Loucy (cell line): Measurements from ENCODE around the gene HDC.

Source experiments
- H2AFZ ChIP-seq: fragments of 200-600 bp; sonication (generic); 2 replicates; pipeline ENCODE4 v1.6.0; 2016; ENCODE audit warnings: antibody characterized with exemption, mild to moderate bottlenecking, low read length, moderate library complexity
- H3F3A ChIP-seq: fragments of 200-600 bp; 2 replicates; pipeline ENCODE4 v1.6.0; 2016; ENCODE audit warnings: antibody characterized with exemption, low read depth, mild to moderate bottlenecking
- H3K27me3 ChIP-seq: fragments of 200-600 bp; sonication (generic); 2 replicates; pipeline ENCODE4 v1.6.1; 2014; ENCODE audit warnings: low read length, mild to moderate bottlenecking; ENCODE audit not compliant: insufficient read depth, poor library complexity, severe bottlenecking
- H3K36me3 ChIP-seq: fragments of 200-600 bp; sonication (generic); 2 replicates; pipeline ENCODE4 v1.6.1; 2016; ENCODE audit warnings: low read length; ENCODE audit not compliant: insufficient read depth
- H3K4me1 ChIP-seq: fragments of 200-600 bp; sonication (generic); 2 replicates; pipeline ENCODE4 v1.5.1; 2014; ENCODE audit warnings: low read length, mild to moderate bottlenecking; ENCODE audit not compliant: insufficient read depth, poor library complexity, severe bottlenecking
- H3K4me2 ChIP-seq: fragments of 200-600 bp; sonication (generic); 2 replicates; pipeline ENCODE4 v1.6.0; 2014; ENCODE audit warnings: antibody characterized with exemption, low read length, low read depth, mild to moderate bottlenecking; ENCODE audit not compliant: poor library complexity, severe bottlenecking
- H3K4me3 ChIP-seq: fragments of 200-600 bp; sonication (generic); 2 replicates; pipeline ENCODE4 v1.5.1; 2014; ENCODE audit warnings: low read length, mild to moderate bottlenecking, mixed read lengths; ENCODE audit not compliant: poor library complexity, severe bottlenecking
- H3K79me2 ChIP-seq: fragments of 200-600 bp; sonication (generic); 2 replicates; pipeline ENCODE4 v1.6.1; 2014; ENCODE audit warnings: low read length; ENCODE audit not compliant: insufficient read depth
- H3K9ac ChIP-seq: fragments of 200-600 bp; sonication (generic); 2 replicates; pipeline ENCODE4 v1.6.0; 2014; ENCODE audit warnings: mild to moderate bottlenecking, low read depth, low read length, moderate library complexity; ENCODE audit not compliant: poor library complexity, severe bottlenecking
- H3K9me2 ChIP-seq: fragments of 200-600 bp; sonication (generic); replicated peaks from 2 replicates; pipeline ENCODE4 v1.6.1; 2016; ENCODE audit warnings: low read depth, low read length, mixed read lengths
- H3K9me3 ChIP-seq: fragments of 200-600 bp; sonication (generic); 2 replicates; pipeline ENCODE4 v1.6.1; 2014; ENCODE audit warnings: mild to moderate bottlenecking, antibody characterized with exemption, low read length, low read depth; ENCODE audit not compliant: insufficient read depth
- H4K20me1 ChIP-seq: fragments of 200-600 bp; sonication (generic); 2 replicates; pipeline ENCODE4 v1.6.0; 2014; ENCODE audit warnings: antibody characterized with exemption, low read length, mild to moderate bottlenecking; ENCODE audit not compliant: insufficient read depth, poor library complexity, severe bottlenecking
- EZH2phosphoT487 ChIP-seq: fragments of 200-600 bp; IDR thresholded peaks from 2 replicates; pipeline ENCODE4 v1.6.1; 2018; ENCODE audit warnings: antibody characterized with exemption, mild to moderate bottlenecking, moderate library complexity, borderline replicate concordance
- TF ChIP-seq, protein P1 (sequence below): fragments of 200-600 bp; sonication (generic); conservative IDR thresholded peaks from 2 replicates; pipeline ENCODE4 v1.5.1; 2014; ENCODE audit warnings: mild to moderate bottlenecking, antibody characterized with exemption, low read length

Gene HDC

DNA sequence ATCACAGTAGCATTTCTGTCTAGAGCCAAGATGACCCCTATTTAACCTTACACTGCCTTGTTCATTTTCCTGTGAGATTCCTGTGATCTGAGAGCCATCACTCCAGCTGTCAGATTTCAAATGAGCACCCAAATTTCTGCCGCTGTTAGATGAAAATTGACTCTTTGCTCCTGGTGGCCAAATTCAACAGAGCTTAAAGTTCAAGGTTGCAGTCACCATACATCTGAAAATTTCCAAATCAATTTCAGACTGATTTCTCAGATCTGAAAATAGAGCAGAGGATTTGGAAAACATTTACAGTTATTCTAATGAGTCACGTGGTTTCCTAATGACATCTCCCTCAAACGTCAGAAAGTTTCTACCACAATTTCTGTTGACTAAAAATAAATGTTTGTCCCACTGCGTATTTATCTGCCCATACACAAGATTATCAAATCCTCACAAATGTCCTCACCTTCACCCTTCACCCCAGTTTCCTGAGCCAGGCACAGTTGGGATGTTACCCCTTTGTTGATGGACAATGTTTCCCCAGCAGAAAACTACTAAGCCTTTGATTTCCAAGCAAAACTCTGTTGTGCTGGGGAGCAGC is 16.4 kb downstream of the HDC start:
- H3K4me1 ChIP-seq: peaks cover 43% of the 10 kb centered on the region
- TF ChIP-seq, protein P1, sequence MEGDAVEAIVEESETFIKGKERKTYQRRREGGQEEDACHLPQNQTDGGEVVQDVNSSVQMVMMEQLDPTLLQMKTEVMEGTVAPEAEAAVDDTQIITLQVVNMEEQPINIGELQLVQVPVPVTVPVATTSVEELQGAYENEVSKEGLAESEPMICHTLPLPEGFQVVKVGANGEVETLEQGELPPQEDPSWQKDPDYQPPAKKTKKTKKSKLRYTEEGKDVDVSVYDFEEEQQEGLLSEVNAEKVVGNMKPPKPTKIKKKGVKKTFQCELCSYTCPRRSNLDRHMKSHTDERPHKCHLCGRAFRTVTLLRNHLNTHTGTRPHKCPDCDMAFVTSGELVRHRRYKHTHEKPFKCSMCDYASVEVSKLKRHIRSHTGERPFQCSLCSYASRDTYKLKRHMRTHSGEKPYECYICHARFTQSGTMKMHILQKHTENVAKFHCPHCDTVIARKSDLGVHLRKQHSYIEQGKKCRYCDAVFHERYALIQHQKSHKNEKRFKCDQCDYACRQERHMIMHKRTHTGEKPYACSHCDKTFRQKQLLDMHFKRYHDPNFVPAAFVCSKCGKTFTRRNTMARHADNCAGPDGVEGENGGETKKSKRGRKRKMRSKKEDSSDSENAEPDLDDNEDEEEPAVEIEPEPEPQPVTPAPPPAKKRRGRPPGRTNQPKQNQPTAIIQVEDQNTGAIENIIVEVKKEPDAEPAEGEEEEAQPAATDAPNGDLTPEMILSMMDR: no peak
- no peak for TF ChIP-seq EZH2phosphoT487
- H3K4me3 ChIP-seq: no peak overlapping the region
- H3F3A ChIP-seq: no peaks in the 10 kb centered on the region
- H3K36me3 ChIP-seq: no peaks in the 10 kb centered on the region
- peak overlapping the region; percentile 31 for H3K4me2 ChIP-seq
- H3K27me3 ChIP-seq: no peaks in the 10 kb centered on the region
- H3K79me2 ChIP-seq: no peaks in the 10 kb centered on the region
- no peaks in the 10 kb centered on the region for H4K20me1 ChIP-seq
- H2AFZ ChIP-seq: peak overlapping the region; percentile 14; the same call in 1 of the 2 replicates
- no peaks in the 10 kb centered on the region for H3K9me3 ChIP-seq
- H3K9me2 ChIP-seq: no peaks in the 10 kb centered on the region
- peak overlapping the region; percentile 67 for H3K9ac ChIP-seq

DNA sequence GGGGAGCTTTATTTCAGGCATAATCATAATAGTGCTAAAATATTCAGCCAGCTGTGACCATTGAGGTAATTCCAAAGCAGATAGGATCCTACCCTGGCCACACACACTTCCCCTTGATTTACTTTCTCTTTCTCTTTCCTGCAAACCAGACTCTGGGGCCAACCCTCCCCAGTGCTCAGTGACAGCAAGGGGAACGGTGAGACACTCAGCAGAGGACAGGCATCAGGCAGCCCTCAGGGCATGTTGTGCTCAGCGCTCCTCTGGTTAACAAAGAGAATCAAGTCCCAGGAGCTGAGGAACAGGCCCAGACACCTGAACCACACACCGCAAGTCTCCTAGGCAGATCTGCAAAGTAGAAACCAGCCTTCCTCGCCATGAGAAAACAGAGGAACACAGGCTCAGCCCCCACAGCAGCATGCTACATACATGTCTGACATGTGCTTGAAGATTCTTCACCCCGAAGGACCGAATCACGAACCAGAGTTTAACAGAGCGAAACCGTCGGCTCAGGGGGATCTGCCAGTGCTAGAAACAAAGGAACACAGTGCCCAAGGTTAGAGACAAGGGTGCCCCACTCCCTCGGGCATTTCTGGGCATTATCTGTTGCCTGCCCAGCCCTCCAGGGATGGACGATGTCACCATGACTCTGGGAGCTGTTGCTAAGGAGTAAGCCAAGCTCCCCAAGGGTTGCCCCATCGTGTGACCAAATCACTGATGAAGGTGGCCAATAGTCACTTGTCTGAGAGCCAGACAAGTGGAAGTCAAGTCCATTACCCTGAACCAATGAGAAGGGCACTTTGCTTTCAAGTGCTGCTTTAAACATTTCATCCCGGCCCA is 17.5 kb downstream of the HDC start:
- Histone ChIP-seq H3K4me2 (peak overlapping the region; percentile 59), H4K20me1 (no peaks in the 10 kb centered on the region), H3K79me2 (no peaks in the 10 kb centered on the region), H3K4me1 (peaks cover 38% of the 10 kb centered on the region), H3K9me2 (no peaks in the 10 kb centered on the region), H3K36me3 (no peaks in the 10 kb centered on the region), H3K9me3 (no peaks in the 10 kb centered on the region), H2AFZ (peak overlapping the region; percentile 65), H3F3A (no peaks in the 10 kb centered on the region), H3K9ac (peak overlapping the region; percentile 67), H3K27me3 (no peaks in the 10 kb centered on the region), H3K4me3 (peak overlapping the region; percentile 49)
- TF ChIP-seq EZH2phosphoT487: no peak
- TF ChIP-seq, protein P1: no peak

DNA sequence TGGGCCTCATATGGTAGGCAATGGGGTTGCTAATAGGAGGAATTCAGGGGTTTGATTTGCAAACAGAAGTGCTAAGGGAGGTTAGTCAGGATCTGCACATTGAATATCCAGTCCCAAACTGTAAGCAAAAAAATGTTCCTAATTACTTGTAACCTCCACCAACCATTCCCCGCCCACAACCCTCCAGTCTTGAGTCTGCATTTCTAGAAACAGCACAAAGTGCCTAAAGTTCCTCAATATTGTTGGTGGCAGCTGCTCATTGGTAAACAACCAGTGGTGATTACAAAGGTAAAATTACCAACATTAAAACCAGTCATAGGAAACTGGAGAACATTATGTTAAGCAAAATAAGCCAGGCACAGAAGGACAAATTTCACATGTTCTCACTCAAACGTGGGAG is 18.9 kb downstream of the HDC start:
- no peak overlapping the region for H3K9ac ChIP-seq
- no peak for TF ChIP-seq EZH2phosphoT487
- TF ChIP-seq, protein P1: no peak
- no peak overlapping the region for H3K4me3 ChIP-seq
- H3K79me2 ChIP-seq: no peaks in the 10 kb centered on the region
- peaks cover 44% of the 10 kb centered on the region for H3K4me1 ChIP-seq
- H2AFZ ChIP-seq: no peak overlapping the region
- no peaks in the 10 kb centered on the region for H4K20me1 ChIP-seq
- H3K4me2 ChIP-seq: no peak overlapping the region
- H3K27me3 ChIP-seq: no peaks in the 10 kb centered on the region
- H3F3A ChIP-seq: no peaks in the 10 kb centered on the region
- no peaks in the 10 kb centered on the region for H3K9me3 ChIP-seq
- no peaks in the 10 kb centered on the region for H3K36me3 ChIP-seq
- no peaks in the 10 kb centered on the region for H3K9me2 ChIP-seq
